ENCODE measurements around the gene PAF1.

The PAF1 gene

DNA sequence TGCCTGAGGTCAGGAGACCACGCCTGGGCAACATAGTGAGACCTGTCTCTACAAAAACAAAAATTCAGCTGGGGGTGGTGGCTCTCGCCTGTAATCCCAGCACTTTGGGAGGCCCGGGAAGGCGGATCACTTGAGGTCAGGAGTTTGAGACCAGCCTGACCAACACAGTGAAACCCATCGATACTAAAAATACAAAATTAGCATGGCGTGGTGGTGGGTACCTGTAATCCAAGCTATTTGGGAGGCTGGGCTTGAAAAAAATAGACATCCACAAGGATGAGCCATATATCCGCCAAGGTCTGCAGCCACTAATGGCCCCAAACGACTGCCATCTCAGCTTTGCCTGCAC lies 41.7 kb upstream of the PAF1 start:
- H3F3A ChIP-seq (ENCODE audit: insufficient read depth, low read length), result peaks cover 5% of the 10 kb centered on the region; the same call in 1 of the 2 replicates
- H3K27ac ChIP-seq (ENCODE audit: low read depth, low read length, poor library complexity, severe bottlenecking), result no peak overlapping the region
- H3K9me2 ChIP-seq (ENCODE audit: low read depth, low read length), result no peaks in the 10 kb centered on the region
- 0 out of 2 replicates have a peak, but pooled peaks cover 2% of the 10 kb centered on the region for H4K20me1 ChIP-seq (ENCODE audit: insufficient read depth, low read length)
- no peak overlapping the region for H3K4me3 ChIP-seq (ENCODE audit: low read depth, low read length, poor library complexity, severe bottlenecking)
- TF ChIP-seq EZH2 (IDR thresholded peaks at IDR 0.05; ENCODE audit: borderline replicate concordance, low read length), result no peak
- TF ChIP-seq CTCF (IDR thresholded peaks at IDR 0.05; ENCODE audit: low read length), result no peak
- H3K27me3 ChIP-seq (ENCODE audit: insufficient read depth, low read length), result no peaks in the 10 kb centered on the region; the same call in 1 of the 2 replicates
- no peak overlapping the region for H3K9ac ChIP-seq (ENCODE audit: low read length)
- peaks cover 9% of the 10 kb centered on the region; the same call in 1 of the 2 replicates for H3K79me2 ChIP-seq (ENCODE audit: insufficient read depth, low read length)
- H3K36me3 ChIP-seq (ENCODE audit: insufficient read depth, low read length), result peaks cover 44% of the 10 kb centered on the region
- H3K4me2 ChIP-seq (ENCODE audit: low read length), result no peak overlapping the region
- peaks cover 25% of the 10 kb centered on the region for H3K4me1 ChIP-seq (ENCODE audit: insufficient read depth, low read length, severe bottlenecking)
- no peaks in the 10 kb centered on the region for H3K9me3 ChIP-seq (ENCODE audit: low read length)
- H2AFZ ChIP-seq (ENCODE audit: low read length), result no peak overlapping the region

- Histone ChIP-seq H3K9ac (ENCODE audit: low read length) (no peak overlapping the region), H3K4me3 (ENCODE audit: low read depth, low read length, poor library complexity, severe bottlenecking) (no peak overlapping the region), H3K27ac (ENCODE audit: low read depth, low read length, poor library complexity, severe bottlenecking) (no peak overlapping the region), H3K4me1 (ENCODE audit: insufficient read depth, low read length, severe bottlenecking) (peaks cover 16% of the 10 kb centered on the region), H3K79me2 (ENCODE audit: insufficient read depth, low read length) (peaks cover 9% of the 10 kb centered on the region; the same call in 1 of the 2 replicates), H3K36me3 (ENCODE audit: insufficient read depth, low read length) (peaks cover 44% of the 10 kb centered on the region), H3K4me2 (ENCODE audit: low read length) (no peak overlapping the region), H3K27me3 (ENCODE audit: insufficient read depth, low read length) (no peaks in the 10 kb centered on the region; the same call in 1 of the 2 replicates), H2AFZ (ENCODE audit: low read length) (no peak overlapping the region), H3K9me3 (ENCODE audit: low read length) (no peaks in the 10 kb centered on the region), H3F3A (ENCODE audit: insufficient read depth, low read length) (peaks cover 5% of the 10 kb centered on the region; the same call in 1 of the 2 replicates), H3K9me2 (ENCODE audit: low read depth, low read length) (no peaks in the 10 kb centered on the region), H4K20me1 (ENCODE audit: insufficient read depth, low read length) (0 out of 2 replicates have a peak, but pooled peaks cover 2% of the 10 kb centered on the region)
- no peak for TF ChIP-seq EZH2 (IDR thresholded peaks at IDR 0.05; ENCODE audit: borderline replicate concordance, low read length)
Measured at GRCh38 chr19:39430675-39431593, 40.0 kb upstream of the PAF1 start.

- Histone ChIP-seq H3K36me3 (ENCODE audit: insufficient read depth, low read length) (peaks cover 34% of the 10 kb centered on the region), H3K4me3 (ENCODE audit: low read depth, low read length, poor library complexity, severe bottlenecking) (no peak overlapping the region), H3K9me3 (ENCODE audit: low read length) (no peaks in the 10 kb centered on the region), H3K4me1 (ENCODE audit: insufficient read depth, low read length, severe bottlenecking) (peaks cover under 1% of the 10 kb centered on the region), H3K4me2 (ENCODE audit: low read length) (no peak overlapping the region), H4K20me1 (ENCODE audit: insufficient read depth, low read length) (0 out of 2 replicates have a peak, but pooled peaks cover under 1% of the 10 kb centered on the region), H3F3A (ENCODE audit: insufficient read depth, low read length) (no peaks in the 10 kb centered on the region), H3K27me3 (ENCODE audit: insufficient read depth, low read length) (no peaks in the 10 kb centered on the region; the same call in 1 of the 2 replicates), H3K9ac (ENCODE audit: low read length) (no peak overlapping the region), H2AFZ (ENCODE audit: low read length) (no peak overlapping the region), H3K79me2 (ENCODE audit: insufficient read depth, low read length) (no peaks in the 10 kb centered on the region), H3K9me2 (ENCODE audit: low read depth, low read length) (no peaks in the 10 kb centered on the region), H3K27ac (ENCODE audit: low read depth, low read length, poor library complexity, severe bottlenecking) (no peak overlapping the region)
- no peak for TF ChIP-seq EZH2 (IDR thresholded peaks at IDR 0.05; ENCODE audit: borderline replicate concordance, low read length)
- no peak for TF ChIP-seq CTCF (IDR thresholded peaks at IDR 0.05; ENCODE audit: low read length)
Measured at GRCh38 chr19:39428283-39429112, 37.6 kb upstream of the PAF1 start.

All from OCI-LY1 (cell line).